GM21619 (cell line): ENCODE results near the gene DUOXA1.
"Not testable (repeated sequence)": the region's sequence is repeated elsewhere in the genome, so short reads cannot be mapped to it uniquely, and the experiment has no call there.

Experiments used
- ATAC-seq: cut with Tn5 transposase; IDR thresholded peaks from one replicate; pipeline ENCODE4 v1.9.1; 2021; ENCODE audit not compliant: unreplicated experiment

DUOXA1 gene

DNA sequence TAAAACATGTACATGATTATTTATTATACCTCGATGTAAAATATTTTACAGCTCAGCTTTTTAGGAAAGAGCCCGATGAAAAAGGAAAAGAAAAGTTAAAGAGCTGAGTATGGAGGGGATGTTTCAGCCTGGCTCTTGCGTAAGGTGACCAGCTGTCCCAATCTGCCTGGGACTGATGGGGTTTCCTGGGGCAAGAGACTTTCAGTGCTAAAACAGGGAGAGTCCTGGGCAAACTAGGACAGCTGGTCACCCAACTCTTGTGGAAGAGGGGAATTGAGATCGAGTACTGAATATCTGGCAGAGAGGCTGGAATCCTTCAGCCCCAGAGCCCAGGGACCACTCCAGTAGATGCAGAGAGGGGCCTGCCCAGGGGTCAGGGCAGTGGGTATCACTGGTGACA is 36.7 kb downstream of the DUOXA1 start:
- ATAC-seq: no peak

GRCh38 chr15:45091576-45091975 is 38.1 kb downstream of the DUOXA1 start:
- ATAC-seq: no peak

DNA sequence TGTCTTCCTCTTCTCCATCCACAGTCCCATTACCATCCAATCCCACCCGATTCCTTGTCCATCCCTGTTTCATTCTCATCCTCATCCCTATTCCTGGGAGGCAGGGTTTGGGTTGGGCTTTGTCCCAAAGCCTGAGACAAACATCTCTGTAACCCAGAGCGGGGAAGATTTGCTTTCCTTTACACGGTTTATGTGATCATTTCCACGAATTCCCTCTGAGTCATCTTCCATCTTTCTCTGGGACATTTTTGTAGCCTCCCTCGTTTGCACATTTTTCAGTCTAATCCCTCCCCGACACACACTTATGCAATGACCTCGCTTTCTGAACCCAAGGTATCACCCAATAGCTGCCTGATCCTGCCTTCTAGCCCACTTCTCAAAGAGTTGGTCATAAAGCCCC is 38.5 kb downstream of the DUOXA1 start:
- ATAC-seq: no peak

DNA sequence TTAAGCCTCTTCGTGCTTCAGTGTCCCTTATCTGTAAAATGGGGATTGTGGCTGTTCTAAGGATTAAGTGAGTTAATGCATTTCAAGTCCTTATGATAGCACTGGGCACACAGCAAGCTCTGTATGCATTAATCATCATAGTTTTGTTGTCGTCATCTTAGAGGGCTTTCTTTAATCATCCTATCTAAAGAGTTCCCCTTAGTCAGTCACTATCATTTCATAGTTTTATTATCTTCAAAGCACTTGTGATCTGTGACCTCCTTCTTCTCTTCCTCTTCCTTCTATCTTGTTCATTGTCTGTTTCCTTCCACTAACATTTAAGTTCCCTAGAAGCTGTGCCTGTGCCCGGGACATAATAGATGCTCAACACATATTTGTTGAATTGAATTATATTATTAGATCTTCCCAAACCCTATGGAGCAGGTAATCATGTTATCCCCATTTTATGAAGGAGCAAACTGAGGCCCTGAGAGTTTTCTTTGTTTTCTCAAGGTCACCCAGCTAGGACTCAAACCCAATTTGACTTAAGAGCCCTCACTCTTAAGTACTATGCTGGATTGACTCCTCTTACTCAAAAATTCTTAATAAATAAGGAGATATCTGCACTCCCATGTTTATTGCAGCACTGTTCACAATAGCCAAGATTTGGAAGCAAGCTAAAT is 39.8 kb downstream of the DUOXA1 start:
- no peak for ATAC-seq

DNA sequence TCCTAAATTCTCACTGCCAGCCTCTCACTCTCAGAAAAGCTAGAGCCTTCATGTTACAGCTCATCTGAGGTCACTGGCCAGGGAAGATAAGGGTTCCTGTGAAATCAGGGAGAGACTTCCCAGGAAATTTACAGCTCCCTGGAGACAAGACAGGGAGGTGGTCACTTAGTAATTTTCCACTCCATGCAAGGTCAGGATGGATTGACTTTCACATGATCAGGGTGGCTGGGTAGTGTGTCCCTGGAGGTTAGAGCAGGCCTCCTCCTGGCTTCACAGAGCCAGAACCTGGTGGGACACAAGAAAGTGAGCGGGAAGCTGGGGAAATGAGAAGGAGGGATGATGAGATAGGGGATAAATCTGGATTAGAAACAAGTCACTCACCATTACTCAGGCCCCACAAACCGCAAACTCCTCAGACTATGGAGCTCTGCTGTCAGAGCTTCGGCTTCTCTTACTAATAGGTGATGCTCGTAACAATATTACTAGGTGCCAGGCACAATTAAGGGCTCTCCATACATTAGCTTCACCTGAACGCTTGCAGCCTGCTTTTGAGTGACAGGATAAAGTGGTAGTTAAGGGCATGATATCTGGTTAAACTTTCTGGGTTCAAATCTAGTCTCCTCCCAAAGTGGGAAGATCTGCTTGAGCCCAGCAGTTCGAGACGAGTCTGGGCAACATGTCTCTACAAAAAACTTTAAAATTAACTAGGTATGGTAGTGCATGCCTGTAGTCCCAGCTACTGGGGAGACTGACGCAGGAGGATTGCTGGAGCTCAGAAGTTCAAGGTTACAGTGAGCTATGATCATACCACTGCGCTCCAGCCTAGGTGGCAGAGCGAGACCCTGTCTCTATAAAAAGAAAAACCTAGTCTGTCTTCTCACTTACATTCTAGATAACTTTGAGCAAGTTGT is 40.6 kb downstream of the DUOXA1 start:
- no peak for ATAC-seq

DNA sequence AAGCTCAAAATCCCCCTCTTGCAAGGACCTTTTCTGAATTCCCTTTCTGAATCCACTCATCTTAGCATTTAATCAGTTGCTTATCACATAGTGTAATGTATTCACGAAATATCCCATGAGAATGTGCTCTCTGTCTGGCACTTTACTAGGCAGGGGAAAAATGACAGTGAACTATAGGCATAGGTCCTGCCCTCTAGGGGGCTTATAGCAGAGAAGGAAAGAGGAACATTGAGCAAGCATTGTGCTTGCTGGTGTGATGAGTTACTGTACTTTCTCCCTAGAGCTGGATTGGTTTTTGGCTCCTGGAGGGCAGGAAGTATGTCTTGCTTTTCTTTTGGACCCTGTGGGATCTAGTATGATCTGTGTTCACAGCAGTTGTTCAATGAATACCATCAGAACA is 42.2 kb downstream of the DUOXA1 start:
- ATAC-seq: no peak

DNA sequence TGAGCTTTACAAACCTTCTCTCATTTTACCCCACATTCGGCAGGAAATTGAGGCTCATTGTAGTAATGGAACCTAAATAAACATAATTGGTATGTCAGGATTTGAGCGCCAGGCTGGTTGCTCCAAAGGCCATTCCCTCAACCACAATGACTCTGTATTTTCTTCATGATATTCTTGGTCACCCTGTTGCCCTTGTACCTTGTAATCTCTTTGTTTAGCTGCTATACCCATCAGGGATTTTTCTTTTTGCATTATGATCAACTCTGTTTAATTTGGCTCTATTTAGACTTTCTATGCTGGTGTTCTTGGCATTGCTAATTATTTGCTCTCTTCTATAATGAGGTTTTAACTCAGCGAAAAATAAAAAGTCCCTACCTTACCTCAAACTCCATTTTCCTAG is 45.5 kb downstream of the DUOXA1 start:
- no peak for ATAC-seq

DNA sequence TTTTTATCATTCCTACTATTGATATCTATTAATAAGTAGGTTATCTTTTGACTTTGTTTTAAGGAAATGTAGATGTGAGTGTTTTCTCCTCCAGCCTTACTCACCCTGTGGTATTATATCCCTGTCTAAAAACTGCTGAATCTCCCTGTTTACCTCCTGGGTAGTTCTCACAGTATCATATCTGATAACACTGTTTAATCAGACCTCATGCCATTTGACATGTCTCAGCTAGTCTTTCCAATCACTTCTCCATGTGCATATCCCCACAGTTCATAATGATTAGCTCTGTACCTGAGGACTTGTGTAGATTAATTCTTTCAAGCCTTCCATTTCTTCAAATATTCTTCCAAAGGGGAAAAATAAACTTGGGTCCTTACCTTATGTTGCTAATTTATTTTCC is 46.5 kb downstream of the DUOXA1 start:
- ATAC-seq: no peak

DNA sequence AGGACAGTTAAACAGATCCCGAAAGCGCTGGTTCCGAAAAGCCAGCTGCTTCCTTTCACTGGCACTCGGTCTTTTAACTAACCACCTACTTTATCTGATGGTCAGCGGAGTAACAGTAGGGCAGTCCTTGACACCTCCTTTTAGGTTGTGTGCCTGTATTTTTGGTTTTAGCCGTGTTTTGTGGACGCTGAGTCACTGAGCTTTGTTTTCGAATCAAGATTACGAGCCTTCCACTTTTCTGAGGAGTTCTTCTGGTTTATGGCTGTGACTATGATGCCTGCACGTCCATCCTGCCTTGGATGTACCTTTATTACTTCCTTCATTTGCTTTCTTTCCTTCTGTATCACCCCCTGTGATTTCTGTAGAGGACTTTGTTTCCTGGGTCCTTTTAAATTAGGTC is 47.3 kb downstream of the DUOXA1 start:
- not testable (repeated sequence) for ATAC-seq

DNA sequence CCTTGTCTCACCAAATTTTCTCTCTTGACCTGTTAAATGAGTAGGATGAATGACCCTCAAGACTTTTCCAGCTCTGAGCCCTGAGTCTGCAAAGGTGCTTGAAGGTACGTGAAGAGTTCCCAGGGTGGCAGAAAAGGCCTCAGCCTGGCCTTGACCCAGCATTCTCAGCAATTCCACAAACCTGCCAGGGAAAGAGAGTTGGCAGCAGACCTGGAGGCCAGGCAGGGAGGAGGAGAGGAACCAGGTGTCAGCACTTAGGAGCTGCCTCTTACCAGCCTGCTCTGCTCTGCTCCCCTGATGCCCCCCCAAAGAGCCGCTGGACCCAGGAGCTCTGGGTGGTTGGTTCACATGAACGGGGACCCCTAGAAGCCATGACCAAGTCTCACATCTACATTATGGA is 49.1 kb downstream of the DUOXA1 start:
- not testable (repeated sequence) for ATAC-seq

- not testable (repeated sequence) for ATAC-seq
Observed at GRCh38 chr15:45079628-45080246, 49.9 kb downstream of the DUOXA1 start.

GRCh38 chr15:45079201-45079600 is 50.5 kb downstream of the DUOXA1 start:
- not testable (repeated sequence) for ATAC-seq

DNA sequence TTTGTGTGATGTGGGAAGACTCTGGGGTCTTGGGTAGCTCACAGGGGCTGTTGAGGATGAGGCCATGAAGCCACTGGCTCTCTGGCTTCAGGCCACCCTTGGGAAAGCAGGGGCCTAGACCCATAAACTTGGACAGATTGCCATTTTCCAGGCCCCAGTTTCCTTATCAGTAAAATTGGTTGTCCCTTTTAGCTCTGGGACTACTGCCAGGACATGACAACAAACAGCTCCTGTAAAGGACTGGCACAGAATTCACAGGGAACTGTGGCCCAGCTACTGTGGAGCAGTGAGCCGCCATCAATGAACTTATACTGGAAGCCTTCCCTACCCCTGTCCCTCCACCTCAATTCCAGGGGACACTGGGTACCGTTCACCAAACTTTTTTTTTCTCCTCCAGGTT is 52.3 kb downstream of the DUOXA1 start:
- not testable (repeated sequence) for ATAC-seq

DNA sequence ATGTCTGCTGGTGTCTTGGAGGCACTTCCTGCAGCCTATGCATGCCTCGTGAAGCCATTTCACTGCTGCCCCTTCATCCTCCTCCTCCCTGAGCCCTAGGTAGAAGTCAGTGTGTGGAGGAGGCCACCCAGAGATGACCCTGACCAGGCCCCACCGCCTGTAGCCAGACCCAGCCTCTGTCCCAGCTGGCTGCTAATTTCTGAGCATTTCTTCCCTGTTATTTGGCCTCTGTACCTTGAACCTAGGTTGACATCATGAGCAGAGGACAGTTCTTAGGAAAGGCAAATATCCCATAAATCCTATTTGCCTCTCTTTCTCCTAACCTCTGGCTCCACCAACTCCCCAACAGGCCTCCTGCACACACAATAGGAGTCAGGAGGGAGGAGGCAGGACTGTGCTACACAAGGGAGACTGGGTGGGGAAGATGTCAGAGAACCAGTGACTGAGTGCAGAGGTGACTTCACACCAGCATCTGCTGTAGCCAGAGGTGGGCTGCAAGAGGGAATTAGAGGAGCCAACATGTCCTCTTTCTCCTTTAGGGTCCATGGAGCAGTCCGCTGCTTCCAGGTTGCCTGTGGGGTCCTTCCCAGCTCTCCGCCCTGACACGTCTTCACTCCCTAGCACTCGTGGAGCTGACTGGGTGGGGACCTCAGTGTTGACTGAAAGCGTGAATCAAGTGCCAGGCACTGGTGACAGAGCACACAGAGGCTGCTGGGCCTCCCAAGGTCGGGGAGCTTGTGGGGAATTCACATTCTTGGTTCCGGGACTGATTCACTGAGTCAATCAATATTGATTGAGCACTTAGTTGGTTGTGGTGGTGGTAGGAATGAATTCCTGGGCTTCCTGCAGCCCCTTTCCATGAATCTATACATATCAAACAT is 54.0 kb downstream of the DUOXA1 start:
- not testable (repeated sequence) for ATAC-seq

DNA sequence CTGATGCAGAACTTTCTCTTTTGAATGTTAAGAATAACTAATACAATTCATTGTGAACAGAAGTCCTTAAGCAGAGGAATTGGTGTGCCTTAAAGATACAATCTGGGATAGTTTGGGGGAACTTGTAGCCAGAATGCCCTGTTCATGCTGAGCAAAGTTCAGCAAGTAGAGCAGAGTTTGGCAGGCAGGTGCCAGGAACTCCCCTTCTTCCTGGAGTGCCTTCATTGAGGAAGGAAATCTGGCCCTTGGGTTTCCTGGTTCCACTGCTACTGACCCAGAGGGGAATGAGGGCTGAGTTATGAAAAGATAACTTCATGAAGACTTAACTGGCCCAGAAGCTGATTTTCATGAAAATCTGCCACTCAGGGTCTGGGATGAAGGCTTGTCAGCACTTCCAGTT is 56.1 kb downstream of the DUOXA1 start:
- not testable (repeated sequence) for ATAC-seq

- ATAC-seq: not testable (repeated sequence)
Observed at GRCh38 chr15:45069942-45070360, 59.7 kb downstream of the DUOXA1 start.
